ENCODE measurements around the gene CELF2. TPM values are rescaled to one million over a fixed set of nuclear protein-coding genes. Genes with fewer than 3 reads are reported as not detected.
"Not testable (repeated sequence)": the region's sequence is repeated elsewhere in the genome, so short reads cannot be mapped to it uniquely, and the experiment has no call there.

Gene CELF2
- total RNA-seq, 1 donor from 2014 or later: 54.3 TPM

GRCh38 chr10:11358011-11358410 is 340.3 kb downstream of the CELF2 start:
- Histone ChIP-seq H3K4me3 (no peak overlapping the region), H3K27me3 (no peaks in the 10 kb centered on the region)
- intact Hi-C loops (cut with DNase I): no loop called here

DNA sequence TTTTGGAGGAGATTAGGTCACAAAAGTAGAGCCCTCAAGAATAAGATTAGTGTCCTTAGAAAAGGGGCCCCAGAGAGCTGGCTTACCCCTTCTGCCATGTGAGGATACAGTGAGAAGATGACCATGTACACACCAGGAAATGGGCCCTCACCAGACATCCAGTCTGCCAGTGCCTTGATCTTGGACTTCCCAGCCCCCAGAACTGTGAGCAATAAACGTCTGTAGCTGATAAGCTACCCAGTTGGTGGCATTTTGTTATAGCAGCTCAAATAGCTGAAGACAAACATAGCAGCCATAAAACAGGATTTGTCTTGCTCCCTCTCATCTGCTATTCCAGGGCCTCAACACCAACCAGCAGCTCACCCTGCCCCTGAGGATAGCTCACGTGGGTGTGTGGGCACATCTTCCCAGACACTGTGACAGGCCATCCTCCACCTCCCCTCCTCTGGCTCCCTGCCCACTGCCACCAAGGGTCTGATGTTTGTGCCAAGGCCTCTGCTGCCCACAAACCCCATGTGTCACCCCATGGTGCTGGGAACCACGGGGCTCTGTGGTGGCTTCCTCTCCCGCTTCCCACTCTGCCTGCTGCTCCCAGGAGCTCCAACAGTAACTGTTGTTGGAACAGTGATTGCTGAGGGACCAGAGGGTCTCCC is 341.4 kb downstream of the CELF2 start:
- no peak for DNase-seq (ENCODE audit: extremely low spot score in 2 of 2)
- TF ChIP-seq POLR2AphosphoS5 (IDR thresholded peaks at IDR 0.05; ENCODE audit: insufficient read depth in 1 of 2, low read depth in 1 of 2): no peak
- no peak overlapping the region for H3K4me3 ChIP-seq
- no peaks in the 10 kb centered on the region for H3K27me3 ChIP-seq
- intact Hi-C loops (cut with DNase I): no loop called here
- H3K36me3 ChIP-seq: no peaks in the 10 kb centered on the region
- no peak overlapping the region for H3K27ac ChIP-seq
- H3K4me1 ChIP-seq: no peaks in the 10 kb centered on the region
- no peaks in the 10 kb centered on the region for H3K9me3 ChIP-seq

More at GRCh38 chr10:11358011-11358410, 340.3 kb downstream of the CELF2 start:
- H3K9me3 ChIP-seq: no peaks in the 10 kb centered on the region
- DNase-seq (ENCODE audit: extremely low spot score in 2 of 2): no peak
- TF ChIP-seq POLR2AphosphoS5 (IDR thresholded peaks at IDR 0.05; ENCODE audit: insufficient read depth in 1 of 2, low read depth in 1 of 2) (no peak), POLR2A (IDR thresholded peaks at IDR 0.05) (no peak)
- TF ChIP-seq, protein P1, sequence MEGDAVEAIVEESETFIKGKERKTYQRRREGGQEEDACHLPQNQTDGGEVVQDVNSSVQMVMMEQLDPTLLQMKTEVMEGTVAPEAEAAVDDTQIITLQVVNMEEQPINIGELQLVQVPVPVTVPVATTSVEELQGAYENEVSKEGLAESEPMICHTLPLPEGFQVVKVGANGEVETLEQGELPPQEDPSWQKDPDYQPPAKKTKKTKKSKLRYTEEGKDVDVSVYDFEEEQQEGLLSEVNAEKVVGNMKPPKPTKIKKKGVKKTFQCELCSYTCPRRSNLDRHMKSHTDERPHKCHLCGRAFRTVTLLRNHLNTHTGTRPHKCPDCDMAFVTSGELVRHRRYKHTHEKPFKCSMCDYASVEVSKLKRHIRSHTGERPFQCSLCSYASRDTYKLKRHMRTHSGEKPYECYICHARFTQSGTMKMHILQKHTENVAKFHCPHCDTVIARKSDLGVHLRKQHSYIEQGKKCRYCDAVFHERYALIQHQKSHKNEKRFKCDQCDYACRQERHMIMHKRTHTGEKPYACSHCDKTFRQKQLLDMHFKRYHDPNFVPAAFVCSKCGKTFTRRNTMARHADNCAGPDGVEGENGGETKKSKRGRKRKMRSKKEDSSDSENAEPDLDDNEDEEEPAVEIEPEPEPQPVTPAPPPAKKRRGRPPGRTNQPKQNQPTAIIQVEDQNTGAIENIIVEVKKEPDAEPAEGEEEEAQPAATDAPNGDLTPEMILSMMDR (IDR thresholded peaks at IDR 0.05): no peak
- H3K27ac ChIP-seq: no peak overlapping the region
- H3K4me1 ChIP-seq: no peaks in the 10 kb centered on the region
- no peaks in the 10 kb centered on the region for H3K36me3 ChIP-seq

DNA sequence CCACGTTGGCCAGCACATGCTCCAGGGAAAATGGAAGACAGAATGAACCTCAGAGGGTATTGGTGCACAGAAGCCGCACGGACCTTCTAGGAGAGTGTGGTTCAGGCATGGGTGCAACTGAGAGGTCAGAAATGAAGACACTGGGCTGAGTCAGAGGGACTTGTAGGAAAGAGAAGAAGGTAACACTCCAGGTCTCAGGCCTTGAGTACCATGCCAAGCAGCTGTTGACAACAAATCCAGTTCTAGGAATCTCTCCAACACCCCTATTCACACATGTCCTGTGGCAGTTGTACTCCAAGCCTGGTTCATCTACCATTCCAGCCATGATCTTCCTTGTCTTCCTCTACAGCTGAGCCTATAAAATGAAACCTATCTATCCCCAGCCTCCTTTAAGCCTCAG is 342.2 kb downstream of the CELF2 start:
- Histone ChIP-seq H3K36me3 (no peaks in the 10 kb centered on the region), H3K4me3 (no peak overlapping the region), H3K27me3 (no peaks in the 10 kb centered on the region), H3K9me3 (no peaks in the 10 kb centered on the region), H3K27ac (no peak overlapping the region), H3K4me1 (no peaks in the 10 kb centered on the region)
- intact Hi-C loops (cut with DNase I): no loop called here
- TF ChIP-seq POLR2AphosphoS5 (IDR thresholded peaks at IDR 0.05; ENCODE audit: insufficient read depth in 1 of 2, low read depth in 1 of 2) (no peak), POLR2A (IDR thresholded peaks at IDR 0.05) (no peak)
- TF ChIP-seq, protein P1 (IDR thresholded peaks at IDR 0.05): no peak
- DNase-seq (ENCODE audit: extremely low spot score in 2 of 2): no peak

DNA sequence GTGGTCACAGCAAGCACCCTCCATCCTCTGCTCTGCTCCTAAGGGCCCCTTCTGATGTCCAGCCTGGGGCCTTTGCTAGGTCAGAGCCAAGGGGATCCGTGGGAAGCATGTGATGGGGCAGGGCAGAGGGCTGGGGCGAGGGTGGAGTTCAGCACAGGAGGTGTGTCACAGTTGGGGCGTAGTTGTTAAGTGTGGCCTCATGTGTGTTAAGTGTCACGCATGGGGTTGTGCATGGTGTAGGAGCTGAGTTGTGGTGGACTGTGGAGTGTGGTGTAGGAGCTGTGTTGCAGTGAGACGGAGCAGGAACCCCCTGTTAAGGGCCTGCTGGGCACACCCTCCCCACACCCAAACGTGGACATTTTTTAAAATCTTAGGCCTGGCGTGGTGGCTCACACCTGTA is 345.8 kb downstream of the CELF2 start:
- no peak overlapping the region for H3K4me3 ChIP-seq
- intact Hi-C loops (cut with DNase I): no loop called here
- no peak overlapping the region for H3K27ac ChIP-seq
- DNase-seq (ENCODE audit: extremely low spot score in 2 of 2): no peak
- H3K36me3 ChIP-seq: no peaks in the 10 kb centered on the region
- no peak for TF ChIP-seq POLR2A (IDR thresholded peaks at IDR 0.05)
- TF ChIP-seq, protein P1 (IDR thresholded peaks at IDR 0.05): no peak
- no peaks in the 10 kb centered on the region for H3K27me3 ChIP-seq
- H3K9me3 ChIP-seq: no peaks in the 10 kb centered on the region
- no peaks in the 10 kb centered on the region for H3K4me1 ChIP-seq

- intact Hi-C loops (cut with DNase I): no loop called here
- DNase-seq (ENCODE audit: extremely low spot score in 2 of 2): no peak
Measured at GRCh38 chr10:11364241-11364640, 346.6 kb downstream of the CELF2 start.

GRCh38 chr10:11366889-11367288 is 349.2 kb downstream of the CELF2 start:
- H3K4me1 ChIP-seq; H3K9me3 ChIP-seq; intact Hi-C loops (cut with DNase I); DNase-seq (ENCODE audit: extremely low spot score in 2 of 2); H3K4me3 ChIP-seq; H3K36me3 ChIP-seq; H3K27ac ChIP-seq; H3K27me3 ChIP-seq: not testable (repeated sequence)

More at GRCh38 chr10:11364241-11364640, 346.6 kb downstream of the CELF2 start:
- H3K36me3 ChIP-seq: no peaks in the 10 kb centered on the region
- H3K9me3 ChIP-seq: no peaks in the 10 kb centered on the region
- H3K4me3 ChIP-seq: no peak overlapping the region
- no peak overlapping the region for H3K27ac ChIP-seq
- H3K4me1 ChIP-seq: no peaks in the 10 kb centered on the region
- TF ChIP-seq, protein P1 (IDR thresholded peaks at IDR 0.05): no peak
- TF ChIP-seq POLR2AphosphoS5 (IDR thresholded peaks at IDR 0.05; ENCODE audit: insufficient read depth in 1 of 2, low read depth in 1 of 2): no peak
- no peaks in the 10 kb centered on the region for H3K27me3 ChIP-seq

All from vagina (tissue), 2 donors.